SK-N-MC (cell line): ENCODE results near the gene AGXT2.

Source experiments
- DNase-seq: peaks from one replicate; pipeline ENCODE4 v3.0.0-alpha.2; 2011; ENCODE audit warnings: low read depth, low spot score
- H3K27ac ChIP-seq: fragments of 200-600 bp; sonication (generic); 2 replicates; pipeline ENCODE4 v1.5.1; 2016; ENCODE audit warnings: mixed run types
- H3K36me3 ChIP-seq: fragments of 200-600 bp; sonication (generic); 2 replicates; pipeline ENCODE4 v1.6.1; 2017; ENCODE audit warnings: antibody characterized with exemption, low read length, mixed read lengths; ENCODE audit not compliant: insufficient read depth
- H3K4me3 ChIP-seq: fragments of 200-600 bp; sonication (generic); 2 replicates; pipeline ENCODE4 v1.5.1; 2016
- H3K9ac ChIP-seq: fragments of 200-600 bp; sonication (generic); 2 replicates; pipeline ENCODE4 v1.8.0; 2017; ENCODE audit warnings: mixed run types, mixed read lengths; ENCODE audit not compliant: insufficient read length
- H3K9me3 ChIP-seq: fragments of 200-600 bp; sonication (generic); 2 replicates; pipeline ENCODE4 v1.6.1; 2017; ENCODE audit warnings: low read depth, mild to moderate bottlenecking, antibody characterized with exemption, low read length, moderate library complexity, mixed read lengths
- EZH2 ChIP-seq: fragments of 200-600 bp; sonication (generic); IDR thresholded peaks from one replicate; pipeline ENCODE4 v1.6.1; 2017; ENCODE audit warnings: antibody characterized with exemption
- FOXP2 ChIP-seq: optimal IDR thresholded peaks from 2 replicates; pipeline ENCODE3; 2011; ENCODE audit warnings: mild to moderate bottlenecking, moderate library complexity; ENCODE audit not compliant: insufficient read depth; ENCODE audit errors: extremely low read length, control extremely low read depth
- POLR2AphosphoS5 ChIP-seq: IDR thresholded peaks from 2 replicates; pipeline ENCODE4 v1.6.1; 2012; ENCODE audit warnings: mild to moderate bottlenecking, low read depth, low read length, borderline replicate concordance

The AGXT2 gene

DNA sequence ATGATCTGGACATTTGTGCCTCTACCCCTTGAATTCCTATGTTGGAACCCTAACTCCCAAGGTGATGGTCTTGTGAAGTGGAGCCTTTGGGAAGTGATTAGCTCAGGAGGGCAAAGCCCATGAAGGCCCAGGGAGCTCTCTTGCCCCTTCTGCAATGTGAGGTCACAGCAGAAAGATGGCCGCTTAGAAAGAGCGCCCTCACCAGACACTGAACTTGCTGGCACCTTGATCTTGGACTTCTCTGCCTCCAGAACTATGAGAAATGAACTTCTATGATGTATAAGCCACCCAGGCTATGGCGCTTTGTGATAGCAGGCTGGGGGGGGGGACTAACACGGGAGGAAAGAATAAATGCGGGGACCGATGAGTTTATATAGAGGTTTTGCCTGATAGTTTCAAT lies 45.3 kb downstream of the AGXT2 start:
- DNase-seq: no peak
- Histone ChIP-seq H3K9me3 (no peaks in the 10 kb centered on the region), H3K27ac (no peak overlapping the region), H3K9ac (no peak overlapping the region), H3K4me3 (no peak overlapping the region), H3K36me3 (no peaks in the 10 kb centered on the region)
- TF ChIP-seq EZH2: no peak
- no peak for TF ChIP-seq POLR2AphosphoS5
- no peak for TF ChIP-seq FOXP2

GRCh38 chr5:35001842-35002241 lies 45.9 kb downstream of the AGXT2 start:
- Histone ChIP-seq H3K9ac (no peak overlapping the region), H3K9me3 (no peaks in the 10 kb centered on the region), H3K4me3 (no peak overlapping the region), H3K27ac (no peak overlapping the region), H3K36me3 (no peaks in the 10 kb centered on the region)
- DNase-seq: no peak
- TF ChIP-seq POLR2AphosphoS5: no peak
- TF ChIP-seq FOXP2: no peak
- no peak for TF ChIP-seq EZH2

DNA sequence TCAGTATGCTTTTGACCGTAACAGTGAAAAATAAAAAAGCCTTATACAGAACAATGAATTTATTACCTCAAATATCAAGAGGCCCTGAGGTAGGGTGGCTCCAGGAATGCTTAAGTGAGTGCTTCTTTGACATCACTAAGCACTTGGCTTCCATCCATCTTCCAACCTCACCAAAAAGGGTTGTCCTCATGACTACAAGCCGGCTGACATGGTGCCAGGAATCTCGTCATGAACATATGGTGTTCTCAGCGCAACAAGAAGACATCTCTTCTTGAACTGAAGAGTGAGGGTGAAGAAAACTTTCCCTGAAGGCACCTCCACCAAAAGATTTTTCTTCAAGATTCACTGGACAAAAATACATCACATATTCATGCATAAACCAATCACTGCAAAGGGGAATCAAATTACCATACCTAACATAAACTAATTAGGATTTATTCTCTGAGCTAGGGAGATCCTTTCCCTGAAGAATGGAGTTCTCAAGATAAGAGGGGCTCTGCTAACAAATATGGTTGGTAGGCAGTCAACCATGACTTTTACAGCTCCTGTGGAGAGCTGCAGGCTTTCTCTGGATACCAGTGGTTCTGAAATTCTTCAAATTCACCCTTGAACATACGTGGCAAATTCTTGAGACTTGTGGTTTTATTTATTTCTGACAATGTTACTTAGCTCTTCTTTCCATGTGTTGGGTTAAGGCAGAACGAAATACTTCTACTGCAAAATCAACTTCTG lies 49.5 kb downstream of the AGXT2 start:
- Histone ChIP-seq H3K36me3 (no peaks in the 10 kb centered on the region), H3K4me3 (no peak overlapping the region), H3K9me3 (no peaks in the 10 kb centered on the region), H3K9ac (no peak overlapping the region), H3K27ac (no peak overlapping the region)
- TF ChIP-seq FOXP2 (no peak), POLR2AphosphoS5 (no peak), EZH2 (no peak)
- no peak for DNase-seq

DNA sequence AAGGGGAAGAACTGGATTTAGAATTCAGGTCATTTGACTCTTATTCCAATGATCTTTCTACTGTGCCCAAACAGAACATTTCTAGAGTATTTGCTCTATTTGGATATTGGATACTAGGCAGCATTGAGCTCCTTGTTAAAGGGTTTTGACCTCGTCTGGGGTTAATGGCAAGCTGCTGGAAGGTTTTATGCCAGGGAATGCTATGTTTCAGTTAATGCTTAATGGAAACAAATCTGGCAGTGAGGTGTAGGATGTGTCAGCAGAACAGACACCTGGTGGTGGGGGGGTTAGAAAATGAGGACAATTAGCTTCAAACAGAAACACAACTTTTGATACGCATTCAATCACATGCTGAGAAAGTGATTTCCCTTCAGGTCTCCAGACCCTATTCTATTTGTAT lies 51.5 kb downstream of the AGXT2 start:
- no peak overlapping the region for H3K27ac ChIP-seq
- DNase-seq: no peak
- no peak overlapping the region for H3K9ac ChIP-seq
- H3K9me3 ChIP-seq: no peaks in the 10 kb centered on the region
- no peak for TF ChIP-seq FOXP2
- no peak for TF ChIP-seq POLR2AphosphoS5
- TF ChIP-seq EZH2: no peak
- H3K36me3 ChIP-seq: no peaks in the 10 kb centered on the region
- H3K4me3 ChIP-seq: no peak overlapping the region

DNA sequence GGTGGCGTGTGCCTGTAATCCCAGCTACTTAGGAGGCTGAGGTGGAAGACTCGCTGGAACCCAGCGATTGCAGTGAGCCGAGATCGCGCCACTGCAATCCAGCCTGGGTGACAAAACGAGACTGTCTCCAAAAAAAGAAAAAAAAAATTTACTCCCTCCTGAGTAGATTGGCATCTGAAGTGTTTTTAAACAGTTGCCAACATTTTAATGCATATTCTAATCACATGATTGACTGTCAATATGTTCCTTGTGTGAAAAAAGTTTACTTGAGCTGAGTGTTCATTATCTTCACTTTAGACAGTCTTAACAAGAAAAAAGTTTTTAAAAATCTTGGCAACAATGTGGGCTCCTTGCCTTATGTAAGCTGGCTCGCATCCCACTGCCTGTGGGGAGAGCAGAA lies 53.8 kb downstream of the AGXT2 start:
- Histone ChIP-seq H3K27ac (no peak overlapping the region), H3K9me3 (no peaks in the 10 kb centered on the region), H3K9ac (no peak overlapping the region), H3K4me3 (no peak overlapping the region), H3K36me3 (no peaks in the 10 kb centered on the region)
- TF ChIP-seq POLR2AphosphoS5 (no peak), EZH2 (no peak), FOXP2 (no peak)
- DNase-seq: no peak

- no peak overlapping the region for H3K27ac ChIP-seq
- no peaks in the 10 kb centered on the region for H3K9me3 ChIP-seq
- DNase-seq: no peak
- H3K9ac ChIP-seq: no peak overlapping the region
- TF ChIP-seq FOXP2 (no peak), EZH2 (no peak), POLR2AphosphoS5 (no peak)
- no peak overlapping the region for H3K4me3 ChIP-seq
- no peaks in the 10 kb centered on the region for H3K36me3 ChIP-seq
These were observed 56.1 kb downstream of the AGXT2 start for GRCh38 chr5:34991486-34992238.

DNA sequence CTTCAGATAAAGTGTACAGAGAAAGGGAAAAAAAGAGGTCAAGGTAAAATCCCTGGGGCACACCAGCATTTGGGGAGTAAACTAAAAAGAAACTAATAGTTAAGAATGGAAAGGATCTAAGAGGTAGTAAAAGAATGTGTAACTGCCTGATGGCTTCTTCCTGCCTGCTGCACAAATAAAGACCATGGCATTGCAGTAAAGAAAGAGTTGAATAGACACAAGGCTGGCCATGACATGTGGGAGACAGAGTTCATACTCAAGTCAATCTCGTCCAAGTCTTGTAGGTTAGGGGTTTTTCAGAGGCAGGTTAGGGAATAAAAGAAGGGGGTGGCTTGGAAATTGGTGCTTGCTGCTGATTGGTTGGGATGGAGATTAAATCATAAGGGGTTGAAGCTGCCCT lies 60.8 kb downstream of the AGXT2 start:
- Histone ChIP-seq H3K9me3 (peaks cover 6% of the 10 kb centered on the region; the same call in 1 of the 2 replicates), H3K4me3 (no peak overlapping the region), H3K9ac (no peak overlapping the region), H3K36me3 (no peaks in the 10 kb centered on the region), H3K27ac (no peak overlapping the region)
- DNase-seq: no peak
- TF ChIP-seq POLR2AphosphoS5 (no peak), FOXP2 (no peak), EZH2 (no peak)

GRCh38 chr5:34982823-34983222 lies 64.9 kb downstream of the AGXT2 start:
- Histone ChIP-seq H3K9ac (no peak overlapping the region), H3K27ac (no peak overlapping the region), H3K9me3 (peaks cover 6% of the 10 kb centered on the region; the same call in 1 of the 2 replicates), H3K4me3 (no peak overlapping the region), H3K36me3 (no peaks in the 10 kb centered on the region)
- no peak for DNase-seq
- TF ChIP-seq EZH2: no peak

GRCh38 chr5:34978681-34979080 lies 69.1 kb downstream of the AGXT2 start:
- Histone ChIP-seq H3K9ac (no peak overlapping the region), H3K27ac (no peak overlapping the region), H3K4me3 (no peak overlapping the region), H3K36me3 (no peaks in the 10 kb centered on the region), H3K9me3 (no peaks in the 10 kb centered on the region)
- no peak for DNase-seq
- TF ChIP-seq POLR2AphosphoS5: no peak
